TTC549 (cell line): Measurements from ENCODE around the gene RPL4.
"Not testable (repeated sequence)": the region's sequence is repeated elsewhere in the genome, so short reads cannot be mapped to it uniquely, and the experiment has no call there.

Source experiments
- FAIRE-seq: peaks from 2 replicates; lab custom pipeline; 2012; peaks lifted over from hg19 to GRCh38; lab: Jason Lieb, UNC

RPL4 gene

DNA sequence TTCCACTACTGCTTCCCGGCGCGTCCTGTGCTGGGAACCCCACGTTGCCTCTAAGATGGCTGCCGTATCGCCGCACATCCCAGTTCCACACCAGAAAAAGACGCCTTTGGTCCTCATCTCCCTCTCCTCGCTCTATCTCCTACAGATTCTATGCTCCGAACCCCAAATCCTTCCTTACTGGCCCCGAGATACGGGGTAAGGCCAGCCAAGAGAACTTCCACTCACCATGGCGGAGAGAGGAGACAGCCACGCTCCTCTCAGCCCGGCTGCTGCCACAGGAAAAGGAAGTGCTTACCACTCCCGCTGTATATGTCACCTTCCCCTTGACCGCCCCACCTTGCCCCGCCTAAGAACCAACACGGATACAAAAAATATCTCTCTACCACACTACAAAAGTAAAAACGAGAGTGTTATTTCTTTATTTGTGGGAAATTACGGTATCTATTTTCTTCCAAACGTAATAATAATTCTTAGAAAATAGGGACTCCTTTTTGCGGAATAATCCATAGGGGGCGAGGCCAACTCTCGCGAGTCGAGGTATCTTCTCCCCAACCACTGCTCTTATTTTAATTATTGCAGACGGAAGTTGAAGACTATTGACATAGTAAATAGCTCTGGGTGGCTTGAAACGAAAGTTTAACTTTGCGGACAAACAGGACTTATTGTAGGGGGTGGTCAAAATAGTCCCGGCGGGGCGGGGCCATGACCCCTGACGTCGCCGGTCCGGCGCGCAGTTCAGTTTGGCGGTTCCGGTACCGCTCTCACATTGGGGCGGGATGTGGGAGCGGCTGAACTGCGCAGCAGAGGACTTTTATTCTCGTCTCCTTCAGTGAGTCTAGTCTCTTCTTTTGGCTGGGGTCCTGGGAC lies at the start of gene RPL4, which contains the start of gene ZWILCH:
Gene RPL4 (minus strand): TSS at position 293 of the 867 bp plus-strand sequence. CDS start 65 bp downstream, at position 228.
Gene ZWILCH (plus strand): TSS at position 764 of the 867 bp plus-strand sequence. CDS start 13 bp downstream, at position 777.
- FAIRE-seq = no peak

DNA sequence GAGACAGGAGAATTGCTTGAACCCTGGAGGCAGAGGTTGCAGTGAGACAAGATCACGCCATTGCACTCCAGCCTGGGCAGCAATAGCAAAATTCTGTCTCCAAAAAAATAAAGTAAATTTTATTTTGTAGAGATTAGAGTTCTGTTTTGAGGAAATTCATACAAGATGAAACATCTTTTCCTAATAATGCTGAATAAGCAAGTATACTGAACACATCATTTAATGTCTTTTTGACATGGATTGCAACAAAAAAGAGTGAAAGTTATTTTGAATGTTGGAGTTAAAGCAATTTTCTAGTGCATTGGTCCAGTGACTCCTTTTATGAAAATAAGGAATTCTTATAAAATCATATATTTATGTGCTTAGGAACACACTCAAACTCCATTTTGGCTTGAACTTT lies 40.6 kb upstream of the RPL4 start:
- FAIRE-seq = no peak

DNA sequence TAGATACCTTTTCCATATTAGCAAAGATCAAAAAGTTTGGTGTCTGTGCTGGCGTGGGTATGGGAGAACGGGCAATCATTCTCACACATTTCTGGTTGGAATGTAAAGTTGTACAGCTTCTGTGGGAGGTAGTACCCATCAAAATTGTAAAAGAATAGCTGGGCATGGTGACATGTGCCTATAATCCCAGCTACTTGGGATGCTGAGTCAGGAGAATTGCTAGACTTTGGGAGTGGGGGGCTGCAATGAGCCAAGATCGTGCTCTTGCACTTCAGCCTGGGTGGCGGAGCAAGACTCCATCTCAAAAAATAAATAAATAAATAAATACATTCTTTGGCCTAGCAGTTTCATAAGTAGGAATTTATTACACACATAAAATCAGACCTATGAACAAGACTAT lies 38.2 kb upstream of the RPL4 start:
- FAIRE-seq = no peak

DNA sequence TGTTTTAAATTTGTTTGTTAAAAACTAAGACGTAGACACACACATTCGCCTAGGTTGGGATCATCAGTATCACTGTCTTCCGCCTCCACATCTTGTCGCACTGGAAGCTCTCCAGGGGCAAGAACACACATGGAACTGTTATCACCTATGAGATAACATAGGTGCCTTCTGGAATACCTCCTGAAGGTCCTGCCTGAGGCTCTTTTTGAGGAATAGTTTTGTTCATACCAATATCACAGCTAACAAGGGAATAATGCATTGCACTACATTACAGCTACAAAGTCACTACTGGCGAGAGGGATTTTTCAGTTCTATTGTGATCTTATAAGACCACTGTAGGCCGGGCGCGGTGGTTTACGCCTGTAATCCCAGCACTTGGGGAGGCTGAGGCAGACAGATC lies 30.4 kb upstream of the RPL4 start:
- FAIRE-seq = no peak

DNA sequence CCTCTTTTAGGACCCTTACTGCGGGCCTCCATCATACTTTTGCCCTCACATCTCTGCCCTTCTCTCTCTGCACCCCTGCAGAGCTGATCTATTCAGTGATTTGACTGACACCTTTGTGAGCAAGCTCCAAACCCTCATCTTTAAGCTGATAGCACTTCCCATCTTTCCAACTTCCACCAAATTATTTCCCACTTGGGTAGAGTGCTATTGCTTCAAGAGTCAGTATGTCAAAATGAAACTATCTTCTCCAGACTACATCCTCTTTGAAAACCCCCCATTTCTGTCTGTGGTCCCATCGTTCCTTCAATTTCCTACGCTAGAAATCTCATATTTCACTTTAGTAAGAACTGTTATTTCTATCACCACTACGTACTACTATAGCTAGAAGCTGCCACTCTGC lies 20.2 kb upstream of the RPL4 start:
- FAIRE-seq = no peak

DNA sequence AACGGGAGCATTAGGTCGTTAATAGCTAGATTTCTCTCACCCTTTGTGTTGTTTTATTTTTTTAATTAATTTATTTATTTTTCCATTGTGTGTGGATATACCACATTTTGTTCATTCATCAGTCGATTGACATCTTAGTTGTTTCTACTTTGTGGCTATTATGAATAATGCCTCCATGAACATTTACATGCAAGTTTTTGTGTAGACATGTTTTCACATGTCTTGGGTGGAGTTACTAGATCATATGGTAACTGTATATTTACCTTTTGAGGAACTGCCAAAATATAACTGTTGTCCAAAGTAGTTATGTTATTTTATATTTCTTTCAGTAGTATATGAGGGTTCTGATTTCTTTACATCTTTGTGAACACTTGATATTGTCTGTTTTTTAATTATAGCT lies 19.3 kb upstream of the RPL4 start:
- FAIRE-seq = no peak

DNA sequence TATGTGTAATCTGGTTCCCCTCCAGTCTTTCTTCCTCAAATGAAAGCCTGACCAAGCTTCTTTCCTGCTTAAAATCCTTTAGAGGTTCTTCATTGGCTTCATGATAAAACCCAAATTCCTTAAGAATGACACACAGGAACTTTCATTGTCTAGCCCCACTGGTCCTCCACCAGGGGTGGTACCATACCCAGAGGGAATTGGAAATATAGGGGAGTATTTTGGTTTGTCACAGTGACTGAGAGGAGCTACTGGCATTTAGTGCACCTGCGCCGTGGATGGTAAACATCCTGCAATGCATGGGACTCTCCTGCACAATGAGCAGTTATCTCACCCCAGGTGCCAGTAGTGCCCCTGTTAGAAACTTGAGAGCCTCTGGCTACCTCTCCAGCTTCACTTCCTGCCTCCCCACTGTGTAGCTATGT lies 11.3 kb upstream of the RPL4 start:
- no peak for FAIRE-seq

DNA sequence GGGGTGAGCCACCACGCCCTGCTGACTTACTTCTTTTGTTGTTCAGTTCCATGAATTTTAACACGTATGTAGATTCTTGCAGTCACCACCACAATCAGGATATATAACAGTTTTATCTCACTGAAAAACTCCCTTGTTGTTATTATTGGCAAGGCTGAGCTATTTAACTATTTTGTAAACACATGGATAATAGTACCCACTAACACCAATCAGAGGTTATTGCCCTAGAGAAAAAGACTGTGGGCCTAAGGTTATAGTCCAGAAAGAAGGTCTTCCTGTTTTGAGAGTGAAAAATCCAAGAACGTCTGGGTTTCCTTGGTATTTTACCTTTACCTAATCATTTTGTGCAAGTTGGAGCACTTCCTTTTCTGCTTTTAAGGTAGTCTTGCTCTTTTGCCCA lies 9.9 kb upstream of the RPL4 start:
- no peak for FAIRE-seq

DNA sequence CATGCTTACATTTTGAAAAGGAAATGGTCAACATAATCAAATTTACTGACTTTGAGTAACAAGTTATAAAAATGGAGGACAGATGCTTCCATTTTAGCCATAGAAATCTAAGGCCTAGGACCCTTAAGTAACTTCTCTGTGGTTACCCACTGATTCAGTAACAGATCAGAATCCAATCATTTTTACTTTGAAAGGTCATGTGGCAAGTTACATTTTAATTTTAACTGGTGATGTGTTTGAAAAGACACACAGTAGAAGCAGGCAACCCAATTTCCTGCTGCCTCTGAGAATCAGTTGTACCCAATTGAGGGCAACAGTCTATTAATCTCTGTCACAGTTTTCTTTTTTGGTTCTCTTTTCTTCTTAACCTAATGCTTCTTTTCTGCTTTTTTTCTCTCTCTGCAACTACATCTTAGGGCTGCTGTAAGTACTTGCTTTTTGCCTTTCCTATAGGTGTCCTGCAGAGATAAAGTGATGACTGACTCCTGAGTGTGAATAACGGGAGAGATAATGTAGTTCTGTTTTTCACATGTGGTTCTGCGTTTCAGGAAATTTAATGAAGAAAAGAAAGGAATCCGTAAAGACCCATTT lies 3.7 kb upstream of the RPL4 start:
- no peak for FAIRE-seq

DNA sequence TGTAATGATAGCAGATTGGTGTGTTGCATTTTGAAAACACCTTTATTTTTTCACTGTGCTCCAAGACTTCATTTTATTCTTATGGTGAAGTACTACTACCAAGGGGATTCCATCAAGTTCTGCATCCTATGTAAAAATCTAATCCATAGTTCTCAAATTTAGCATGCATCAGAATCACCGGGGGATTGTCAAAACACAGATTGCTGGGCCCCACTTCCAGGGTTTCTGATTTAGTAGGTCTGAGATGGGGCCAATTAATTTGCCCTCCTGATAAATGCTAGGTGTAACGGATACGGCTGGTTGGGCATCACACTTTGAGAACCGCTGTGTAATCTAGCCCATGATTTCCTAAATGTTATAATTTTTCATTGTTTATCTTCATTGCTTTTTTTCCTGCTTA lies 1.2 kb upstream of the RPL4 start:
- FAIRE-seq = no peak

DNA sequence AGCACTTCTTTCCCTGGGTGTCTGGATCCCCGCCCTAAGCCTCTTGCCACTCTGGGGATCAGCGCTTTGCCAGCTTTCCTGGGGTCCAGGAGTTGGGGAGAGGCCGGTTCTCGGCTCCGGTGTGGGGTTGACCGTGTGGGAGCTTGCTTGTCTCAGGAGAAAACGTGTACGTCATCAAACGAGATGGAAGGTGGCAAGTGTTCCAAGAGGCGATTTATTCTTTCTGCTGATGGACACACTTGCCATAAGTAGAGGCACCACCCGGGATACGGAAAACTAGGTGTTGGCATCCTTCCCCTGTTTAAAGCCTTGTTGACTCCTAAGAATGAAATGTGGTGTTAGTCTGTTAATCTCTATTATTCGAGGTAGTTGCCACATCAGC lies 766 bp upstream of the RPL4 start:
- FAIRE-seq = no peak

DNA sequence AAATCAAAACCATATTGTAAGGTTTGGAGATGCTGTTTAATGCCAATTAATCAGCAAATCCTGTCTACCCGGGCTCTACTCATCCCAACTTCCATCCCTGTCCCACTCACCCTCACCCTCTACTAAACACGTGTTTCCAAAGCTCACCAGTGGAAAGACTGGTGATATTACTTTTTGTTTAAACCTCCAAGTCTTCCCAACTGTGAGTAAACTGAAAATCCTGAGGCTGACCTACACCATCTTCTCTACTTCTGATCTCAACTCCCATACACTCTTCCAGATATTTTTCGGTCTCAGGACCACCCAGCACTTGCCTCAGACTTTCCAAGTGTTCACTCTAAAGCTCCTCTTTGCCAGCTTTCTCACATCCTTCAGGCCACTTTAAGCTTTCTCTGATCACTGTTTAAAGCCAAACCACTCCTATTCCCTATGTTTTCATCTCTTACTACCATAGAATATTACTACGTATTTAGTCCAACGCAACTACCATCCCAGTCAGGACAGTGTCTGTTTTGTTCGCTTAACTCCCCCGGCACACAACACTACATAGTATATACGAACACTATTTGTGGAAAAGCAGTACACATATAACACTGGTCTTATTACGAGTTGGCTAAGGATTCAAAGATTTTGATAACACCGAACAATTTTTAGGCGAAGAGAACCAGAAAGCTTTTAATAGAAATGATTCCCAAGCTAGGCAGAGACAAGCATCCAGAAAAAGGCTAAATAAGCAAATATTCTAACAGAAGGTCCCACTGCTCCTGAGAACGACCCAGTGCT lies 684 bp downstream of the RPL4 start:
- no peak for FAIRE-seq

DNA sequence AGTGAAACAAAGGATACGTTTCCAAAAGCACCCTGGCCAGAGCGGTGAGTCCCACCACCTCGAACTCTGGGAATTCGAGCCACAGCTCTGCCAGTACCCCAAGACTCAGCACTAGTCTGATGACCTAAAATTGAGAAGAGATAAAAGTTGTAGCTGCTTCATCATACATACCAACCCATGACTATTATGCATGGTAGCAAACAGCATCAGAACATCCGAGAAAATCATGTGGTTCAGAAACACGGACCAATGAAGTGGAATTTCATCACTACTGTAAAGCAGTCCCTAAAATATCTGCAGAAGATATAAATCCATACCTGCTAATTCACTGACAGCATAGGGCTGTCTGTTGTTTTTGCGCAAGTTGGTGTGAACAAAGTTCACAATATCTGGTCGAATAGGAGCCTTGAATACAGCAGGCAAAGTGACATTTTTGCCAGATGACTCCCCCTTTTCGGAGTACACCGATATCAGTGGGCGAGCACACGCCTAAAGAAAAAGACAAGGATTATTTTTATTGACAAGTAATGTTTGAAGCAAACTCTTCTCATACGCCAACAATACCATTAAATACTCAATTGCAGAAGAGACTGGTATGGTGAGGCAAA lies 1.5 kb downstream of the RPL4 start:
- FAIRE-seq = not testable (repeated sequence)

DNA sequence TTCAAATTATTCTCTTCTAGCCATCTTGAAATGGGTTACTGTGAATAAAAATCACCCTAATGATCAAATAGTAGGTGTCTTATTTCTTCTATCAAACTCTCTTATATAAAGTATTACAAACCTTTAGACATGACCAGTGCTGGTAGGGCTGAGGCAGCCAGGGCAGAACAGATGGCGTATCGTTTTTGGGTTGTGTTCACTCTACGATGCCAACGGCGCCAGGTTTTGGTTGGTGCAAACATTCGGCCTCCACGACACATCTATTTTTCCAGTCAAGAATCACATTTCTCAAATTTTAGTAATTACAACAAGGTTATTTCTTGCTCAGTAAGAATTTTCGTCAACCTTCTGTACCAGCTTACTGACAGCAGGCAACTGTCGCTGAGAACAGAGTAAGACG lies 2.2 kb downstream of the RPL4 start:
- FAIRE-seq = no peak

DNA sequence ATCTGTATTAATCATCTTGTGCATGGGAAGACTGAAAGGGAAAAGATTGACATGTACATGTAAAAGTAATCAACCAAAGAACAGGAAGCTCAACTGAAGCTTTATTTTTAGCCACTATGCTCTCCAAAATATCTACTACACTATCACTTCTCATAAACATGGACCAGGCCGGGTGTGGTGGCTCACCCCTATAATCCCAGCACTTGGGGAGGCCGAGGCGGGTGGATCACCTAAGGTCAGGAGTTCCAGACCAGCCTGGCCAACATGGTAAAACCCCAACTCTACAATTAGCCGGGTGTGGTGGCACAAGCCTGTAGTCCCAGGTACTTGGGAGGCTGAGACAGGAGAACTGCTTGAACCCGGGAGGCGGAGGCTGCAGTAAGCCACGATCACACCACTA lies 4.3 kb downstream of the RPL4 start:
- not testable (repeated sequence) for FAIRE-seq

DNA sequence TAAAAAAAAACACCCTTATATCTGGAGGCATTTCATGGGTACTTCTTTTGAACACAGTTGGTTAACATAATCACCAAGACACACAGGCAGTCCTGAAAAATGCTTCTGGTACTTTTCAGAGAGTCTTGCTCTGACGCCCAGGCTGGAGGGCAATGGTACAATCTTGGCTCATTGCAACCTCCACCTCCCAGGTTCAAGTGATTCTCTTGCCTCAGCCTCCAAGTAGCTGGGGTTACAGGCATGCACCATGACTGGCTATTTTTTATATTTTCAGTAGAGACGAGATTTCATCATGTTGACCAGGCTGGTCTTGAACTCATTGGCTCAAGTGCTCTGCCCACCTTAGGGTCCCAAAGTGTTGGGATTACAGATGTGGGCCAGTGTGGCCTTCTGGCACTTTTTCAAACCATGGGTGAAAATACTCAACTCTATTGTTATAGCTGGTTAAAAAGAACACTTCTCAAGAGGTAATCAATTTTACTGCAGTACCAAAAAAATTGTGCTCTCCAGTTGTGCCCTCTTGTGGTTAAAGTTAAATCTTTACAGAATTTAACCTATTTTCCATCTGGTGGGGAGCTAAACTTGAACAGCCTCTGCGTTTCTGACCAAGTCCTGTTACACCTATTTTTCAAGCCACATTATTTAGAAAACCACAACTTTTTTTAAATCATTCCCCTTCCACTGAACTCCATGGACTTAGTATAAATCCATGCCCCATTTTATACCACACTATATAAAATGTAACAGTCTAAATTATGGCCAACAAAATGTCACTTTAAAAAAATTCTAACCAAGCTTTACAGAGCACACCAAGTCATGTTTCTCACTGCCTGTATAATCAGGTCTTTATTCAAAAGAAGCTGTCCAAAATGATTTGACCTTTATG lies 5.9 kb downstream of the RPL4 start:
- FAIRE-seq = peak; percentile 22

DNA sequence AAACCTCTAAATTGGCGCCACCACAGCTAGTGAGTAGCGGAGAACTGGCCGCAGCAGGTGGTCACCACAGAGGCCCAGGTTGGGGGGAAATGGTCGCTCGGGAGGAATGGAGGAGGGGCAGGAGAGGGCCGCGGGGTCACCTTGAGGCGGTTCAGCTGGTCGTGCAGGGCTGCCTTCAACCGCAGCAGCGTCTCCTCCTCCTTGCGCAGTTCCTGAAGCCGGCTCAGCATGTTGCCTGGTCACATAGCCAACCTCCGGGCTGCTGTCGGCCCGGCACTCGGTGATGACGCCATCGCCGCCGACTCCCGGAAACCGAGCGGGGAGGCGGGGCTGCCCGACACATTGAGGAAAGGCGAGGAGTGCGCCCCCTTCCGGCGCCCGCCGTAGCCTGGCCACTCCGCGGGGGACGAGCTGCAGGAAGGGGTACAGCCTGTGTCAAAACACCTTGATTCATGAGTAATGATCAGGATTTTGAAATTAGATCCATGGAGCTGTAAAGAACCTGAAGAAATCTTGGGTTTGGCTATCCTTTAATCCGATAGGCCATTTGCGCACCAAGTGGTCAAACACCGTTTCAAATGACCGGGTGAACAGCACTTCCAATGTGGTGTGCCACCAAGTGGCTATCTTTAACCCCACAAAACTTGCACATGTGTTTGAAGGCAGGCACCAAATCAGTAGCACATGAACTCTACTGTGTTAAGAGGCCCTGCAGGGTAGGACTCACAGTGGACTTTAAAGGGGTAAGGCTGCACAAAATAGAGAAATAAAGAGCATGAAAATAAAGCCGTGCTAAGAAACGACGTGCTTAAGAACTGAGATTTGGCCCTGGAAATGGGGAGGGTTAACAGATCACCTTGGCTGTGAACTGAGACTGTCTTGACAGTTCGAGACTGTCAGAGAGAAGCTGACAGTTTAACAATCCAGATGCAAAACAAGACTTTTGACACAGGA lies 6.9 kb downstream of the RPL4 start, which contains the start of gene SNAPC5:
Gene SNAPC5 (minus strand): TSS at position 261 of the 954 bp plus-strand sequence. CDS start 31 bp downstream, at position 230.
- peak; percentile 87 for FAIRE-seq

DNA sequence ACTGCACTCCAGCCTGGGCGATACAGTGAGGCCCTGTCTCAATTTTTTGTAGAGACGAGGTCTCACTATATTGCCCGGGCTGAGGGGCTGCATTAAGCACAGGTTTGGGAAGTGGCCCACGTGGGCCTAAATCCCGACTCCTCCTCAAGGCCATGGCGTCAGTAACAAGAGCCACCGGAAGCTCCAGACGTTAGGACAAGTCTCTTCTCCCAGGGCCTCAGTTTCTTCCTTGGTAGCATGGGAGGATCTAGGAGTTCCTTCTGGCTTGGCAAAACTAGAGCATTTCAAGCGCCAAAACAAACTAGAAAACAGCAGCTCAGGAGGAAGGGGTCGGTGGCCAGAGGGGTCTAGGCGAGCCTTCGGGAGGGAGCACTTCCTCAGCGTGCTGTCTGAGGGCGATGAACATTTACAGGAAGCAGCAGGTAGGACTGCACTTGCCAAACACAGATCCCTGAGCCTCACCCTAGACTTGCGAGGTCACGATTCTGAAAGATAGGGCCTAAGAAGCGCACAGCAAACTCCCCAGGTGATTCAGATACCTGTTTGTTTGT lies 7.6 kb downstream of the RPL4 start:
- no peak for FAIRE-seq

DNA sequence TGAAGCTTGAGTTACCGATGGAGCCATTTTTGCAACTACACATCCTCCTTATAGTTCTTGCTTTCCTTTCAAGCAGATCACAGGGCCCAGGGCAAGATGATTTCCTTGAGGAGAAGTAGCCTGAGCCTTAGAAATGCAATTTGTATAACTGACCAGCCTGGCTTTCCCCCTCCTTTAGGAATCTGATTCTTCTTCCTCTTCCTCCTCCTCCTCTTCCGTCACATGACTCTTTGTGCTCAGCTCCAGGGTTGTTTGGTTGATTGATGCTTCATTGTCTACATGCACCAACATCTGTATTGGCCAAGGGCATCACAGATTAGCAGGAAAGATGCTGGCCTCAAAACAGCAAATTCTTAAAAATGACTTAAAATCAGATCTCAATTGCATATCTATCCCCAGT lies 10.4 kb downstream of the RPL4 start:
- FAIRE-seq = no peak

DNA sequence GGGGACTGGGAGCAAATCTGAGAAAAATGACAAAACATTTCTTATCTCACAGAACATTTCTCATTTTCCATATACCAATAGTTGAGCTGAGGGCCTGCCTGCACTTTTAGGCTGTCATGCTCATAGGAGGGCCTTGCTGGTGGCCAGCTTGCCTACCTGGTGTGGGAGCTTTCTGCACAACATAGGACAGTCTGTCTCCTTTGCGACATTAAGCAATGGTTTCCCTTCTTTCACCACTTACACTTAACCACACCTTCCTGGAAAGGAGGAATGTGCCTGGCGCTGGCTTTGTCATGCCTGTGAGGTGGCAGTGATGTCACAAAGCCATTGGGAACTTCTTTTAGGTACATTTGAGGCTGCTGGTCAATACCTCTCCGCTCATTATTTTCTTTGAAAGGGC lies 12.8 kb downstream of the RPL4 start:
- no peak for FAIRE-seq
